GM19438 (cell line): Measurements from ENCODE around the gene GCC1.
A peak's percentile ranks its signal among the peaks of the same experiment; 100 is the strongest.
"Not testable (repeated sequence)": the region's sequence is repeated elsewhere in the genome, so short reads cannot be mapped to it uniquely, and the experiment has no call there.

Experiments used
- ATAC-seq: cut with Tn5 transposase; IDR thresholded peaks from one replicate; pipeline ENCODE4 v1.9.1; 2021; ENCODE audit warnings: low read depth; ENCODE audit not compliant: unreplicated experiment

Gene GCC1

DNA sequence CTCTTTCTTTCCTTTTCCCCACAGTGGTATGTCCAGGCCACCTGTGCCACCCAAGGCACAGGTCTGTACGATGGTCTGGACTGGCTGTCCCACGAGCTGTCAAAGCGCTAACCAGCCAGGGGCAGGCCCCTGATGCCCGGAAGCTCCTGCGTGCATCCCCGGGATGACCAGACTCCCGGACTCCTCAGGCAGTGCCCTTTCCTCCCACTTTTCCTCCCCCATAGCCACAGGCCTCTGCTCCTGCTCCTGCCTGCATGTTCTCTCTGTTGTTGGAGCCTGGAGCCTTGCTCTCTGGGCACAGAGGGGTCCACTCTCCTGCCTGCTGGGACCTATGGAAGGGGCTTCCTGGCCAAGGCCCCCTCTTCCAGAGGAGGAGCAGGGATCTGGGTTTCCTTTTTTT, 5.8 kb upstream of the GCC1 start:
- no peak for ATAC-seq

DNA sequence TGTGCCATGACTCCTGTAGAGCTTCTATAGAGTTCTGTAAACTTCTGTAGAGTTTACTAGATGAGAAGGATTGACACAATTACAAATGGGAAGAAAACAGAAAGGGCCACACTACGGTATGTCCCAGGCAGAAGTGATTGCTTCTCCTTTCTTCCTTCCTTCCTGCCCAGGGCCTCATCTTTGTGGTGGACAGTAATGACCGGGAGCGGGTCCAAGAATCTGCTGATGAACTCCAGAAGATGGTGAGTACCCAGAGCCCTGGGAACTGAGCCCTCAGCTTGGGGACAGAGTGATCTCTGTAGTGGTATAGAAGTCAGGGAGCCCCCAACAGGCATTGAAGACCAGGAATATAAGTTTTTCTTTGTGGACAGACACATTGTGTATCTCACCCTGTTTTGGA, 4.5 kb upstream of the GCC1 start:
- no peak for ATAC-seq

DNA sequence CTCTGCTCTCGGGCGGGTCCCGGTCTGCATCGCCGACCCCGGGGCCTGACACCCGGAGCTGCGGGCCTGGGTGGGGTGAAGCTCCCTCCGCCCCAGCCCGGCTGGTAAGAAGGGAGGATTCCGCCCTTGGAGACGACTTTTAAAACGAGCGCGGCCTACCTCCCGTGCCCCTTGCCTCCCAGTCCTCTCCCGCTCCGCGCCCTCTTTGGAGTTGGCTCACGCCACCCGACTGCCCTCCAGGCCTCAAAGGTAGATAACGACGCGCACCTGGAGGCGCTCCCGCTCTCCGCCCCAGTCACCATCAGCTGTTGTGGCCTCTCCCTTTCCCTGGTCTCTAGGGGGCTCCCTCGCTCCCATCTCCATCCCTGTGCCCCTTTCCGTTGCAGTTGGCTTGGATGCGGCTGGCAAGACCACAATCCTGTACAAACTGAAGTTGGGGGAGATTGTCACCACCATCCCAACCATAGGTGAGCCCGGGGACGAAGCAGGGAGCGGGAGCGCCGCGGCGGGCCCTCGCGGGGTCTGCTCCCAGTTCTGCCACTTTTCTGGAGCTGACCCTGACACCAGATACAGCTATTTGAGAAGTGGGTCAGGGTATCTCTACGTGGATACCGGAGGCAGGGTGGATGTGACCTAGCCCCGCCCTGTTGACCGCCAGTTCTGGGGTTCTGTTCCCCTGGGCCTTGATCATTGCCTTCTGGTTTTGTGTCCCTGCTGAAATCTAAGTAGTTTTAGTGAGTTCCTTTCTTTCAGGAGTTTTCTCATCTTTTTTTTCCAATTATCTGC, 3.5 kb upstream of the GCC1 start:
- ATAC-seq: peak; percentile 28

- ATAC-seq: peak; percentile 63
Observed at GRCh38 chr7:127588019-127588696, 2.8 kb upstream of the GCC1 start, which contains the start of gene ARF5. Gene ARF5 (plus strand): TSS chr7:127588411. CDS start chr7:127588499, 88 bp downstream.

- ATAC-seq: no peak
Observed at GRCh38 chr7:127587663-127588018, 2.2 kb upstream of the GCC1 start.

GRCh38 chr7:127586346-127586745, 950 bp upstream of the GCC1 start:
- no peak for ATAC-seq

DNA sequence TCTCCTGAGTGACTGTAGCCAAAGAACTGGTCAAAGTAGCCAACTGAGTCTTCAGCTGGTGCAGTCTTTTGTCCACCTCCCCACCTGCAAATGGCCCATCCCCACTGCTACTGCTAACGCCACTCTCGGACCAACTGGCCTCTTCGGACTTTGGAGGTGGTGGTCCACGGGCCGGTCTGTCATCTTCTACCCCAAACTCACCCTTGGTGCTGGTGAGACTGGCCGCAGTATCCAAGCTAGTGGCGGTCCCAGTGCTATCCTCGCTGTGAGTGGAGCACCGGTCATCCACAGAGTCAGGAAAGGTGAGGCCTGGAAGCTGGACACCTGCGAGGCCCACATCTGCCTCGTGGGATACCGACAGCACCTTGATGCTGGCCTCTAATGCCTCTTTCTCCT, 750 bp downstream of the GCC1 start:
- ATAC-seq: no peak

- no peak for ATAC-seq
Observed at GRCh38 chr7:127582361-127582760, 3.0 kb downstream of the GCC1 start.

DNA sequence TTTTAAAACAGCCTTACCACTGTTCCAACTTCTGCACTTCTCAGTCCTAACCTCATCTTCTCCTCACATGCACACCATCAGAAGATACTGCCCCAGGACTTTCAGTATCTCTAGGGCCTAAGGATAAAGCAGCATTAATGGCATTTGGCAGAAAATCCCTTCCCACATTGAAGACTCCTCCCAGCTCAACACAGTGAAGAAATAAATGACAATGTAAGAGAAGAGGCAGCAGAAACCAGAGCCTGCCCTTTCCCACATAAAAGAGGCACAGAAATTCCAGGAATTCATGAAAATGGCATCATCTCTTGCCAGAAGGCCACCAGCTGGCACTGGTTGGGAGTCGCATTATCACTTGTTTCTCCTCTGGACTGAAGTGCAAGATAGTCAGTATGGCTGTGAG, 3.7 kb downstream of the GCC1 start:
- no peak for ATAC-seq

GRCh38 chr7:127580612-127581011, 4.8 kb downstream of the GCC1 start:
- ATAC-seq: no peak

DNA sequence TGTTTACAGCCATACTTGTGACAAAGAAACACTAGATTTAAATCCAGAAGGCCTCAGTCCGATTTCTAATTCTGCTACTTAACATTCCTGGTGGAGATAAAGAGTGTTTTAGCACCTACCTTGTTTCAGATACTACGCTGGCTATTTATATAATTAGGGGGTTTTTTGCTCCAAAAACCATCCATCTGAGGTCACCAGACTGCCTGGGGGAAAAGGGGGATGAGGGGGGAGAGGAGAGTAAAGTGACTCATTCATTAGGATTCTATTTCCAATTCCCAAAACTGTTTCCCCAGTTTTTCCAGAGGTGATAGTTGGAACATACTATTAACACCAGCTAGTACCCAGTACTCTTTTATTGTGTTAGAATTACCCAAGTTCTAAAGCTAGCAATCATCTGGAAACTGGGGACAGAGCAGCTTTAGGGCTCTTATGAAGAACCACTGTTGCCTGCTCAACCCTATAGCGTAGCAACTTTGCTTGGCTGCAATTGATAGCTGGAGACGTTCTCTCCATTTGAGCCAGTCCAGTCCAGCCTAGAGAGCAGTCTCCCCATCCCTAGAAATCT, 6.6 kb downstream of the GCC1 start:
- ATAC-seq: no peak

GRCh38 chr7:127578036-127578684, 7.2 kb downstream of the GCC1 start:
- no peak for ATAC-seq

- no peak for ATAC-seq
Observed at GRCh38 chr7:127571741-127572505, 13.5 kb downstream of the GCC1 start.

DNA sequence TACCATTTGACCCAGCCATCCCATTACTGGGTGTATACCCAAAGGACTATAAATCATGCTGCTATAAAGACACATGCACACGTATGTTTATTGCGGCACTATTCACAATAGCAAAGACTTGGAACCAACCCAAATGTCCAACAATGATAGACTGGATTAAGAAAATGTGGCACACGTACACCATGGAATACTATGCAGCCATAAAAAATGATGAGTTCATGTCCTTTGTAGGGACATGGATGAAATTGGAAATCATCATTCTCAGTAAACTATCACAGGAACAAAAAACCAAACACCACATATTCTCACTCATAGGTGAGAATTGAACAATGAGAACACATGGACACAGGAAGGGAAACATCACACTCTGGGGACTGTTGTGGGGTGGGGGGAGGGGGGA, 17.4 kb downstream of the GCC1 start:
- ATAC-seq: not testable (repeated sequence)

- ATAC-seq: no peak
Observed at GRCh38 chr7:127566242-127566641, 19.2 kb downstream of the GCC1 start.

DNA sequence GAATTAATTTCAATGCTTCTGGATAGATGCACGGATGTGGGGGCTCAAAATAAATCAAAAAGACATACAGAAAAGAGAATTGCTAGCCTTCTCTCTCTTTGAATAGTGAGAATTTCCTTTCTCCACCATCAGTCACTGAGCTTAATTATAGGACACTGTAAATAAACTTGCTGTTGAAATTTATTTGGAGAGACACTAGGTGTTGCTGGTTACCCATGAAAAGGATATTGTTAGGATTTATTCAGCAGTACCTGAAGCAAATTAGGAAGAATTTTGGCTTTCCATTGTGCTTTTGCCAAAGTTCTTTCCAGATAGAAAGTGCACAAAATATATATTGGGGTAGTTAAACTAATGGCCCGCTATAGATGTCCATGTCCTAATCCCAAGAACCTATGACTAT, 27.6 kb downstream of the GCC1 start:
- ATAC-seq: no peak

DNA sequence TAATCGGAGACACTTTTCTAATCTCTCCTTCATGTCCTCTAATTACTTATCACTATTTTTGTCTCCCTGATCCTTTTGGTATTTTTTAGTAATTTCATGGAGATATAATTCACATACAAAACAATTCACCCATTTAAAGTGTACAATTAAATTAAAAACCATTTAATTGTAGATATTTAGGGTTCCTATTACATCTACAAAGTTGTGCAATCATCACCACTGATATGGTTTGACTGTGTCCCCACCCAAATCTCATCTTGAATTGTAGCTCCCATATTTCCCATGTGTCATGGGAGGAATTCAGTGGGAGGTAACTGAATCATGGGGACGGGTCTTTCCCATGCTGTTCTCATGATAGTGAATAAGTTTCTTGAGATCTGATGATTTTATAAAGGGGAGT, 29.0 kb downstream of the GCC1 start:
- no peak for ATAC-seq

GRCh38 chr7:127551941-127552340, 33.5 kb downstream of the GCC1 start:
- ATAC-seq: no peak

- ATAC-seq: no peak
Observed at GRCh38 chr7:127550247-127550646, 35.1 kb downstream of the GCC1 start.

DNA sequence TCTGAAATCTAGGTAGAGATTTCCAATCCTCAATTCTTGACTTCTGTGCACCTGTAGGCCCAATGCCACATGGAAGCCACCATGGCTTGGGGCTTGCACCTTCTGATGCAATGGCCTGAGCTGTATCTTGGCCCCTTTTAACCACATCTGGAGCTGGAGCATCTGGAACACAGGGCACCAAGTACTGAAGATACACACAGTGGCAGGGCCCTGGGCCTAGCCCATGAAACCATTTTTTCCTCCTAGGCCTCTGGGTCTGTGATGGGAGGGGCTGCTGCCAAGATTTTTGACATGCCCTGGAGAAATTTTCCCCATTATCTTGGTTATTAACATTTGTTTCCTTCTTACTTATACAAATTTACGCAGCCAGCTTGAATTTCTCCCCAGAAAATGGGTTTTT, 39.1 kb downstream of the GCC1 start:
- no peak for ATAC-seq

GRCh38 chr7:127541548-127541947, 43.8 kb downstream of the GCC1 start:
- no peak for ATAC-seq
